GM18505 (cell line): ENCODE measurements around the gene CSPG4.
"Not testable (repeated sequence)": the region's sequence is repeated elsewhere in the genome, so short reads cannot be mapped to it uniquely, and the experiment has no call there.

Source experiments
- ATAC-seq: cut with Tn5 transposase; IDR thresholded peaks from one replicate; pipeline ENCODE4 v1.9.1; 2021; ENCODE audit not compliant: unreplicated experiment
- POLR2A ChIP-seq: IDR thresholded peaks from 4 replicates; pipeline ENCODE4 v1.6.1; 2011; ENCODE audit warnings: borderline replicate concordance; ENCODE audit not compliant: insufficient read depth, insufficient read length; ENCODE audit errors: extremely low read depth

The CSPG4 gene

GRCh38 chr15:75712668-75713337 is at the start of gene CSPG4:
CSPG4 (minus strand) TSS chr15:75712848; CDS start chr15:75712755, 93 bp downstream.
- ATAC-seq = no peak
- no peak for TF ChIP-seq POLR2A

GRCh38 chr15:75762357-75762718 is 49.7 kb upstream of the CSPG4 start:
- ATAC-seq = not testable (repeated sequence)

GRCh38 chr15:75761446-75762356 is 49.1 kb upstream of the CSPG4 start:
- no peak for TF ChIP-seq POLR2A
- ATAC-seq = no peak

- no peak for ATAC-seq
- no peak for TF ChIP-seq POLR2A
Measured at GRCh38 chr15:75760704-75761435, 48.2 kb upstream of the CSPG4 start.

- ATAC-seq = not testable (repeated sequence)
Measured at GRCh38 chr15:75760131-75760520, 47.5 kb upstream of the CSPG4 start.

GRCh38 chr15:75759416-75760130 is 46.9 kb upstream of the CSPG4 start:
- no peak for ATAC-seq
- no peak for TF ChIP-seq POLR2A

- peak; percentile 55 for ATAC-seq
- peak; percentile 77 for TF ChIP-seq POLR2A
Measured at GRCh38 chr15:75758071-75758872, 45.6 kb upstream of the CSPG4 start.

- not testable (repeated sequence) for ATAC-seq
Measured at GRCh38 chr15:75754871-75755270, 42.2 kb upstream of the CSPG4 start.

GRCh38 chr15:75753145-75753544 is 40.5 kb upstream of the CSPG4 start:
- no peak for ATAC-seq
- no peak for TF ChIP-seq POLR2A

- ATAC-seq = no peak
- no peak for TF ChIP-seq POLR2A
Measured at GRCh38 chr15:75751891-75752290, 39.2 kb upstream of the CSPG4 start.

GRCh38 chr15:75751116-75751875 is 38.6 kb upstream of the CSPG4 start:
- TF ChIP-seq POLR2A = no peak
- no peak for ATAC-seq
